Sigmoid colon (tissue), 7 donors: Measurements from ENCODE around the gene WFDC10A. TPM values are rescaled to one million over a fixed set of nuclear protein-coding genes. Genes with fewer than 3 reads are reported as not detected.
"Not testable (repeated sequence)": the region's sequence is repeated elsewhere in the genome, so short reads cannot be mapped to it uniquely, and the experiment has no call there.

Experiments used
- DNase-seq: peaks from one replicate; pipeline ENCODE4 v3.0.0-alpha.2; 2019
- H3K27ac ChIP-seq, 4 donors: fragments of 200-600 bp; sonication (generic); one replicate each; pipeline ENCODE4 v1.5.1; 2016 to 2019; ENCODE audit warnings: mild to moderate bottlenecking in 1 of 4
- H3K27me3 ChIP-seq, 3 donors: fragments of 200-600 bp; sonication (generic); one replicate each; pipeline ENCODE4 v1.5.1; 2019; ENCODE audit warnings: mild to moderate bottlenecking in 1 of 3
- H3K36me3 ChIP-seq, 4 donors: fragments of 200-600 bp; sonication (generic); one replicate each; pipeline ENCODE4 v1.5.1; 2016 to 2019
- H3K4me1 ChIP-seq, 4 donors: fragments of 200-600 bp; sonication (generic); one replicate each; pipeline ENCODE4 v1.5.1; 2017 to 2019
- H3K4me3 ChIP-seq, 4 donors: fragments of 200-600 bp; sonication (generic); one replicate each; pipeline ENCODE4 v1.5.1; 2017 to 2019; ENCODE audit warnings: mild to moderate bottlenecking in 2 of 4, moderate library complexity in 1 of 4
- H3K9me3 ChIP-seq, 4 donors: fragments of 200-600 bp in 3 of 4; sonication (generic) in 3 of 4; one replicate each; pipeline versions ENCODE4 v1.5.1 to v1.6.1; 2013 to 2019
- CTCF ChIP-seq, 4 experiments: fragments of 450-650 bp in 3 of 4; fragments of 200-600 bp in 1 of 4; IDR thresholded peaks; one replicate each; pipeline ENCODE4 v1.5.1; 2016 to 2019; ENCODE audit warnings: antibody characterized with exemption in 4 of 4, mild to moderate bottlenecking in 3 of 4, moderate library complexity in 2 of 4
- EP300 ChIP-seq, 4 donors: sonication (generic); formaldehyde crosslinking; IDR thresholded peaks; one replicate each; pipeline ENCODE4 v1.6.1; 2017; ENCODE audit warnings: antibody characterized with exemption in 4 of 4
- POLR2A ChIP-seq, 2 donors: fragments of 450-650 bp; IDR thresholded peaks; one replicate each; pipeline ENCODE4 v1.6.1; 2016; ENCODE audit warnings: antibody characterized with exemption in 2 of 2, mild to moderate bottlenecking in 2 of 2, moderate library complexity in 2 of 2
- POLR2AphosphoS5 ChIP-seq, 4 donors: sonication (generic); formaldehyde crosslinking; IDR thresholded peaks; one replicate each; pipeline ENCODE4 v1.6.1; 2017; ENCODE audit warnings: antibody characterized with exemption in 4 of 4
- WGBS, 2 donors: extraction: QIAGEN DNeasy Blood & Tissue Kit; methylation state at CpG; one replicate each; pipeline ENCODE4 v1.1.7; 2013; 5-methylcytosine and 5-hydroxymethylcytosine counted together
- intact Hi-C: fragments of 100-400 bp; cut with DNase I; formaldehyde crosslinking; loops from one replicate; pipeline ENCODE4 v1.15.1; 2023
- polyA plus RNA-seq, 3 donors: library from polyadenylated mRNA; stranded (reverse); fragments of 200-250 nt; gene quantifications; one replicate each; pipeline ENCODE4 v1.2.3, GENCODE V29; 2013
- total RNA-seq, 4 donors: library from RNA; depleted of rRNA; stranded (reverse); fragments of >200 nt; gene quantifications; one replicate each; pipeline ENCODE4 v1.1.0, GENCODE V29; 2016
- donor health status: healthy with polysubstance abuse.
- donor health status: Bipolar disorder and iron deficiency.
- donor health status: healthy.

WFDC10A gene
- total and polyA plus RNA-seq, 7 donors = not detected

- no peak for DNase-seq
- TF ChIP-seq CTCF (IDR thresholded peaks at IDR 0.05) = no peak
- TF ChIP-seq POLR2A (IDR thresholded peaks at IDR 0.05) = no peak
- H3K4me1 ChIP-seq = peaks cover 0 to 4% (median 0%) of the 10 kb centered on the region in 4 donors
- no peaks in the 10 kb centered on the region for H3K36me3 ChIP-seq
- H3K27me3 ChIP-seq = no peaks in the 10 kb centered on the region
- no peak overlapping the region for H3K4me3 ChIP-seq
- no peak overlapping the region for H3K27ac ChIP-seq
- H3K9me3 ChIP-seq = no peaks in the 10 kb centered on the region
- intact Hi-C loops = no loop called here
These were observed 832 bp downstream of the WFDC10A start for GRCh38 chr20:45630371-45630770.

- WGBS, 2 donors = 72 to 88% methylated on average over 4 of the region's 4 CpGs
- no peaks in the 10 kb centered on the region for H3K27me3 ChIP-seq
- peaks cover 0 to 4% (median 0%) of the 10 kb centered on the region in 4 donors for H3K4me1 ChIP-seq
- no peak for DNase-seq
- H3K27ac ChIP-seq = no peak within 1 kb of the TSS
- no peak within 1 kb of the TSS for H3K4me3 ChIP-seq
- H3K9me3 ChIP-seq = no peaks in the 10 kb centered on the region
- H3K36me3 ChIP-seq = no peaks in the 10 kb centered on the region
- no peak for TF ChIP-seq CTCF (IDR thresholded peaks at IDR 0.05)
- no peak for TF ChIP-seq EP300 (IDR thresholded peaks at IDR 0.05)
- no peak for TF ChIP-seq POLR2A (IDR thresholded peaks at IDR 0.05)
- no peak for TF ChIP-seq POLR2AphosphoS5 (IDR thresholded peaks at IDR 0.05)
- intact Hi-C loops = no loop called here
These were observed 1.6 kb downstream of the WFDC10A start, which contains the start of gene WFDC9 for GRCh38 chr20:45631184-45631583. WFDC9 (minus strand) TSS chr20:45631284; CDS start chr20:45610181, 21,103 bp downstream.

- TF ChIP-seq CTCF (IDR thresholded peaks at IDR 0.05) = no peak
- TF ChIP-seq EP300 (IDR thresholded peaks at IDR 0.05) = no peak
- TF ChIP-seq POLR2A (IDR thresholded peaks at IDR 0.05) = no peak
- TF ChIP-seq POLR2AphosphoS5 (IDR thresholded peaks at IDR 0.05) = no peak
- no peak overlapping the region for H3K27ac ChIP-seq
- WGBS, 2 donors = 90 to 92% methylated on average over 1 of the region's 1 CpG
- no peak for DNase-seq
- no peaks in the 10 kb centered on the region for H3K9me3 ChIP-seq
- intact Hi-C loops = no loop called here
- no peaks in the 10 kb centered on the region for H3K4me1 ChIP-seq
- no peak overlapping the region for H3K4me3 ChIP-seq
- H3K27me3 ChIP-seq = no peaks in the 10 kb centered on the region
- no peaks in the 10 kb centered on the region for H3K36me3 ChIP-seq
These were observed 7.0 kb downstream of the WFDC10A start for GRCh38 chr20:45636513-45636912.

GRCh38 chr20:45639687-45640086, 10.1 kb downstream of the WFDC10A start:
- no peaks in the 10 kb centered on the region for H3K9me3 ChIP-seq
- H3K36me3 ChIP-seq = no peaks in the 10 kb centered on the region
- H3K4me1 ChIP-seq = no peaks in the 10 kb centered on the region
- TF ChIP-seq CTCF (IDR thresholded peaks at IDR 0.05) = no peak
- intact Hi-C loops = no loop called here
- no peak for DNase-seq
- WGBS, 2 donors = 87 to 93% methylated on average over 5 of the region's 5 CpGs
- H3K4me3 ChIP-seq = no peak overlapping the region
- no peak overlapping the region for H3K27ac ChIP-seq
- no peaks in the 10 kb centered on the region for H3K27me3 ChIP-seq

- H3K27ac ChIP-seq, intact Hi-C loops, H3K36me3 ChIP-seq, H3K4me1 ChIP-seq, DNase-seq, H3K27me3 ChIP-seq, H3K4me3 ChIP-seq, H3K9me3 ChIP-seq: not testable (repeated sequence)
- 97% methylated on average over 24 of the region's 24 CpGs for WGBS, 2 donors
These were observed 11.5 kb downstream of the WFDC10A start for GRCh38 chr20:45641076-45641475.

GRCh38 chr20:45645869-45646268, 16.3 kb downstream of the WFDC10A start:
- intact Hi-C loops, H3K27me3 ChIP-seq, H3K4me3 ChIP-seq, H3K36me3 ChIP-seq, H3K9me3 ChIP-seq, H3K27ac ChIP-seq, H3K4me1 ChIP-seq, DNase-seq: not testable (repeated sequence)
- WGBS, 2 donors = 89 to 94% methylated on average over 28 of the region's 28 CpGs
